Esophagus muscularis mucosa (tissue), 4 donors: ENCODE results near the gene ELANE. TPM values are rescaled to one million over a fixed set of nuclear protein-coding genes. Genes with fewer than 3 reads are reported as not detected.

ENCODE experiments used
- DNase-seq: peaks from one replicate; pipeline ENCODE4 v3.0.0-alpha.2; 2017; ENCODE audit errors: extremely low spot score
- H3K27ac ChIP-seq, 4 donors: fragments of 200-600 bp; sonication (generic); replicated peaks in 1 of 4; 1 replicate in 3 of 4; 2 replicates in 1 of 4; pipeline ENCODE4 v1.5.1; 2016 to 2019; ENCODE audit warnings: mild to moderate bottlenecking in 1 of 4
- H3K27me3 ChIP-seq, 4 donors: fragments of 200-600 bp; sonication (generic); one replicate each; pipeline versions ENCODE4 v1.5.1 to v1.6.0; 2016 to 2019
- H3K36me3 ChIP-seq, 4 donors: fragments of 200-600 bp; sonication (generic); one replicate each; pipeline ENCODE4 v1.5.1; 2016 to 2019
- H3K4me1 ChIP-seq, 4 donors: fragments of 200-600 bp; sonication (generic); one replicate each; pipeline ENCODE4 v1.5.1; 2016 to 2019
- H3K4me3 ChIP-seq, 4 donors: fragments of 200-600 bp; sonication (generic); 1 replicate in 2 of 4; 2 replicates in 2 of 4; pipeline ENCODE4 v1.5.1; 2016 to 2019; ENCODE audit warnings: mild to moderate bottlenecking in 4 of 4, moderate library complexity in 1 of 4
- H3K9me3 ChIP-seq, 4 donors: fragments of 200-600 bp; sonication (generic); 1 replicate in 3 of 4; 2 replicates in 1 of 4; pipeline ENCODE4 v1.5.1; 2016 to 2019
- CTCF ChIP-seq, 3 experiments: fragments of 200-600 bp in 2 of 3; fragments of 450-650 bp in 1 of 3; sonication (generic) in 2 of 3; IDR thresholded peaks; one replicate each; pipeline ENCODE4 v1.5.1; 2017 to 2019; ENCODE audit warnings: antibody characterized with exemption in 3 of 3, mild to moderate bottlenecking in 2 of 3, moderate library complexity in 1 of 3
- EP300 ChIP-seq: sonication (generic); formaldehyde crosslinking; IDR thresholded peaks from one replicate; pipeline ENCODE4 v1.6.1; 2017; ENCODE audit warnings: antibody characterized with exemption
- POLR2A ChIP-seq: fragments of 450-650 bp; IDR thresholded peaks from one replicate; pipeline ENCODE4 v1.6.1; 2017; ENCODE audit warnings: antibody characterized with exemption, moderate library complexity, mild to moderate bottlenecking, low read depth
- POLR2AphosphoS5 ChIP-seq, 2 donors: sonication (generic); formaldehyde crosslinking; IDR thresholded peaks; one replicate each; pipeline ENCODE4 v1.6.1; 2017; ENCODE audit warnings: antibody characterized with exemption in 2 of 2
- WGBS: methylation state at CpG from one replicate; pipeline ENCODE4 v1.1.5; 2018; 5-methylcytosine and 5-hydroxymethylcytosine counted together
- intact Hi-C: fragments of 100-400 bp; cut with DNase I; formaldehyde crosslinking; loops from one replicate; pipeline ENCODE4 v1.15.1; 2023
- total RNA-seq, 4 donors: library from RNA; depleted of rRNA; stranded (reverse); fragments of >200 nt; gene quantifications; one replicate each; pipeline versions ENCODE4 v1.1.0 to v1.2.1, GENCODE V29; 2016

Gene ELANE
- total RNA-seq, 4 donors from 2014 or later, result 0.45 to 3.3 (median 1.6) TPM

- H3K36me3 ChIP-seq, result peaks cover 17 to 94% (median 84%) of the 10 kb centered on the region in 4 donors
- DNase-seq, result no peak
Measured at GRCh38 chr19:872266-872951, 20.3 kb downstream of the ELANE start.

GRCh38 chr19:873084-873483, 21.0 kb downstream of the ELANE start:
- H3K4me1 ChIP-seq, result peaks cover 16 to 36% (median 34%) of the 10 kb centered on the region in 4 donors
- H3K36me3 ChIP-seq, result peaks cover 11 to 93% (median 78%) of the 10 kb centered on the region in 4 donors
- H3K9me3 ChIP-seq, result no peaks in the 10 kb centered on the region
- H3K27ac ChIP-seq, result peak overlapping the region in 1 of 4 donors; percentile 73
- 93% methylated on average over 11 of the region's 13 CpGs for WGBS
- no peak for DNase-seq
- H3K27me3 ChIP-seq, result no peaks in the 10 kb centered on the region
- TF ChIP-seq POLR2A (no peak), POLR2AphosphoS5 (IDR thresholded peaks at IDR 0.05) (no peak), EP300 (no peak), CTCF (IDR thresholded peaks at IDR 0.05) (no peak)
- H3K4me3 ChIP-seq, result no peak overlapping the region
- intact Hi-C loops, result no loop called here

More at GRCh38 chr19:872266-872951, 20.3 kb downstream of the ELANE start:
- H3K4me3 ChIP-seq, result peak overlapping the region in 1 of 4 donors; percentile 24
- no peaks in the 10 kb centered on the region for H3K27me3 ChIP-seq
- WGBS, result 71% methylated on average over 25 of the region's 27 CpGs
- H3K4me1 ChIP-seq, result peaks cover 16 to 37% (median 34%) of the 10 kb centered on the region in 4 donors
- TF ChIP-seq POLR2AphosphoS5 (IDR thresholded peaks at IDR 0.05), result no peak
- no peak for TF ChIP-seq POLR2A
- TF ChIP-seq EP300, result no peak
- no peak for TF ChIP-seq CTCF (IDR thresholded peaks at IDR 0.05)
- intact Hi-C loops, result no loop called here
- H3K27ac ChIP-seq, result peak overlapping the region; percentile 45 to 73 (median 57)
- H3K9me3 ChIP-seq, result no peaks in the 10 kb centered on the region

- intact Hi-C loops, result no loop called here
- Histone ChIP-seq H3K27me3 (no peaks in the 10 kb centered on the region), H3K9me3 (no peaks in the 10 kb centered on the region), H3K4me1 (peaks cover 16 to 35% (median 29%) of the 10 kb centered on the region in 4 donors), H3K27ac (no peak overlapping the region), H3K4me3 (no peak overlapping the region), H3K36me3 (peaks cover 11 to 92% (median 75%) of the 10 kb centered on the region in 4 donors)
- WGBS, result 100% methylated on average over 6 of the region's 22 CpGs
- TF ChIP-seq POLR2A (no peak), EP300 (no peak), POLR2AphosphoS5 (IDR thresholded peaks at IDR 0.05) (no peak), CTCF (IDR thresholded peaks at IDR 0.05) (no peak)
- DNase-seq, result no peak
Measured at GRCh38 chr19:873561-874041, 21.5 kb downstream of the ELANE start.

GRCh38 chr19:875265-875879, 23.3 kb downstream of the ELANE start:
- no peak overlapping the region for H3K4me3 ChIP-seq
- TF ChIP-seq EP300 (no peak), POLR2AphosphoS5 (IDR thresholded peaks at IDR 0.05) (no peak), CTCF (IDR thresholded peaks at IDR 0.05) (no peak), POLR2A (no peak)
- no peaks in the 10 kb centered on the region for H3K9me3 ChIP-seq
- peaks cover 20 to 92% (median 75%) of the 10 kb centered on the region in 4 donors for H3K36me3 ChIP-seq
- H3K27ac ChIP-seq, result no peak overlapping the region
- intact Hi-C loops, result no loop called here
- no peak for DNase-seq
- no peaks in the 10 kb centered on the region for H3K27me3 ChIP-seq
- peaks cover 10 to 20% (median 13%) of the 10 kb centered on the region in 4 donors for H3K4me1 ChIP-seq
- 88% methylated on average over 21 of the region's 28 CpGs for WGBS
